ENCODE measurements around the gene LAPTM5. TPM values are rescaled to one million over a fixed set of nuclear protein-coding genes. Genes with fewer than 3 reads are reported as not detected.
"Not testable (repeated sequence)": the region's sequence is repeated elsewhere in the genome, so short reads cannot be mapped to it uniquely, and the experiment has no call there.

LAPTM5 gene
- total RNA-seq, 1 experiment from 2014 or later, result not detected

DNA sequence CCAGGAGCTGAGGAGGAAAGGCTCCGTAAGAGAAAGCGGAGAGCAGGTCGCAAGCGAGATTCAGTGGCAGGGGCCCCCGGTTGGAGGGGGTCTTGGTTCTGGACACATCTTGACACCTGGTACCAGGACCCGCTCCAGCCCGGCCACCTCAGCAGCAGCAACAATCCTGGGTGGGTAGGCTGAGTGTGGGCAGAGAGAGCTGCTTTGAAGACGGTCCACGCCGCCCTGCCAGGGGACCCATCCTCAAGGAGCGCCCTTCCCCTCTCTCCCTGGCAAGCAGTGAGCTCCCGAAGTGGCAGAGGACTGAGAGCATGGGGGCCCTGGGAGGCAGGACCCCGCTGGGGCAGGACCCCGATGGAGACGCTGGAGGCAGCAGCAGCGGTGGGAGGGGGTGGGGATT lies 35.6 kb upstream of the LAPTM5 start:
- BruUV-seq (replicated peaks), result no TSS peak
- intact Hi-C loops (cut with micrococcal nuclease), result no loop called here
- DNase-seq (no peak), ATAC-seq (no peak)
- no peak overlapping the region for H2AFZ ChIP-seq (ENCODE audit: low read length)
- no peaks in the 10 kb centered on the region for H3K79me2 ChIP-seq (ENCODE audit: low read length)
- no peaks in the 10 kb centered on the region for H3K9me3 ChIP-seq (ENCODE audit: low read length)
- H4K20me1 ChIP-seq (ENCODE audit: low read length), result no peaks in the 10 kb centered on the region
- no peak overlapping the region for H3K4me3 ChIP-seq (ENCODE audit: low read length)
- ChIA-PET CTCF (interaction anchor here (1.2 kb wide), 1 partner anchor 13 kb away, joined by 4 read pairs; no protein-coding TSS in a partner anchor), POLR2A (ENCODE audit: unreplicated experiment) (no interaction called here)
- no peaks in the 10 kb centered on the region for H3K36me3 ChIP-seq (ENCODE audit: low read depth, low read length)
- H3K4me1 ChIP-seq (ENCODE audit: insufficient read depth, low read length), result no peaks in the 10 kb centered on the region; the same call in 1 of the 2 replicates
- H3K27ac ChIP-seq (ENCODE audit: low read length), result no peak overlapping the region
- no peaks in the 10 kb centered on the region for H3F3A ChIP-seq (ENCODE audit: low read length, unreplicated experiment)
- H3K9ac ChIP-seq (ENCODE audit: low read length), result no peak overlapping the region
- 0 out of 2 replicates have a peak, but pooled peaks cover 6% of the 10 kb centered on the region for H3K27me3 ChIP-seq (ENCODE audit: low read length)
- TF ChIP-seq, protein P1, sequence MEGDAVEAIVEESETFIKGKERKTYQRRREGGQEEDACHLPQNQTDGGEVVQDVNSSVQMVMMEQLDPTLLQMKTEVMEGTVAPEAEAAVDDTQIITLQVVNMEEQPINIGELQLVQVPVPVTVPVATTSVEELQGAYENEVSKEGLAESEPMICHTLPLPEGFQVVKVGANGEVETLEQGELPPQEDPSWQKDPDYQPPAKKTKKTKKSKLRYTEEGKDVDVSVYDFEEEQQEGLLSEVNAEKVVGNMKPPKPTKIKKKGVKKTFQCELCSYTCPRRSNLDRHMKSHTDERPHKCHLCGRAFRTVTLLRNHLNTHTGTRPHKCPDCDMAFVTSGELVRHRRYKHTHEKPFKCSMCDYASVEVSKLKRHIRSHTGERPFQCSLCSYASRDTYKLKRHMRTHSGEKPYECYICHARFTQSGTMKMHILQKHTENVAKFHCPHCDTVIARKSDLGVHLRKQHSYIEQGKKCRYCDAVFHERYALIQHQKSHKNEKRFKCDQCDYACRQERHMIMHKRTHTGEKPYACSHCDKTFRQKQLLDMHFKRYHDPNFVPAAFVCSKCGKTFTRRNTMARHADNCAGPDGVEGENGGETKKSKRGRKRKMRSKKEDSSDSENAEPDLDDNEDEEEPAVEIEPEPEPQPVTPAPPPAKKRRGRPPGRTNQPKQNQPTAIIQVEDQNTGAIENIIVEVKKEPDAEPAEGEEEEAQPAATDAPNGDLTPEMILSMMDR (conservative IDR thresholded peaks at IDR 0.05; ENCODE audit: low read depth, low read length), result no peak
- no peak for TF ChIP-seq EZH2 (IDR thresholded peaks at IDR 0.05; ENCODE audit: low read length, unreplicated experiment)
- TF ChIP-seq EZH2phosphoT487 (IDR thresholded peaks at IDR 0.05; ENCODE audit: borderline replicate concordance, low read length), result no peak
- no peaks in the 10 kb centered on the region for H3K9me2 ChIP-seq (replicated peaks; ENCODE audit: low read length)
- no peak overlapping the region for H3K4me2 ChIP-seq (ENCODE audit: low read length)

DNA sequence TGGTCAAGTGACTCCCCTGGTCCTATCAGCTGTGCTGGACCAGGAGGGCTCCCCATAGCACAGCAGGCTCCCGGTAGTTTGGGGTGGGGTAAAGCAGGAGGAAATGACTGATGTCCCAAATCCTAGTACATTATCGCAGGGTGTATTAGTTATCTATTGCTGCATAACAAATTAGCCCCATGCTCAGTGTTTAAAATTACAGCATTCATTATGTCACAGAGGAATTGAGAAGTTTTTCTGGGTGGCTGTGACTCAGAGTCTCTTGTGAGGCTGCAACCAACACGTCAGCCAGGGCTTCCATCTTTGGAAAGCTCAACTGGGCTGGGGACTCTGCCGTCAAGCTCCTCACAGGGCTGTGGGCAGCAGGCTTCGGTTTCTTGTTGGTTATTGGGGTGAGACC lies 34.3 kb upstream of the LAPTM5 start:
- ATAC-seq (no peak), DNase-seq (no peak)
- Histone ChIP-seq H3K36me3 (ENCODE audit: low read depth, low read length) (no peaks in the 10 kb centered on the region), H3K9ac (ENCODE audit: low read length) (no peak overlapping the region), H4K20me1 (ENCODE audit: low read length) (no peaks in the 10 kb centered on the region), H3K27ac (ENCODE audit: low read length) (no peak overlapping the region), H3K79me2 (ENCODE audit: low read length) (no peaks in the 10 kb centered on the region), H3K4me1 (ENCODE audit: insufficient read depth, low read length) (no peaks in the 10 kb centered on the region), H3K9me3 (ENCODE audit: low read length) (no peaks in the 10 kb centered on the region), H3F3A (ENCODE audit: low read length, unreplicated experiment) (no peaks in the 10 kb centered on the region), H3K4me2 (ENCODE audit: low read length) (no peak overlapping the region), H3K4me3 (ENCODE audit: low read length) (no peak overlapping the region), H3K27me3 (ENCODE audit: low read length) (0 out of 2 replicates have a peak, but pooled peaks cover 6% of the 10 kb centered on the region), H2AFZ (ENCODE audit: low read length) (no peak overlapping the region), H3K9me2 (replicated peaks; ENCODE audit: low read length) (no peaks in the 10 kb centered on the region)
- intact Hi-C loops (cut with micrococcal nuclease), result no loop called here
- no TSS peak for BruUV-seq (replicated peaks)
- ChIA-PET POLR2A (ENCODE audit: unreplicated experiment) (no interaction called here), CTCF (no interaction called here)
- TF ChIP-seq EZH2phosphoT487 (IDR thresholded peaks at IDR 0.05; ENCODE audit: borderline replicate concordance, low read length) (no peak), EZH2 (IDR thresholded peaks at IDR 0.05; ENCODE audit: low read length, unreplicated experiment) (no peak)
- TF ChIP-seq, protein P1 (conservative IDR thresholded peaks at IDR 0.05; ENCODE audit: low read depth, low read length), result no peak

DNA sequence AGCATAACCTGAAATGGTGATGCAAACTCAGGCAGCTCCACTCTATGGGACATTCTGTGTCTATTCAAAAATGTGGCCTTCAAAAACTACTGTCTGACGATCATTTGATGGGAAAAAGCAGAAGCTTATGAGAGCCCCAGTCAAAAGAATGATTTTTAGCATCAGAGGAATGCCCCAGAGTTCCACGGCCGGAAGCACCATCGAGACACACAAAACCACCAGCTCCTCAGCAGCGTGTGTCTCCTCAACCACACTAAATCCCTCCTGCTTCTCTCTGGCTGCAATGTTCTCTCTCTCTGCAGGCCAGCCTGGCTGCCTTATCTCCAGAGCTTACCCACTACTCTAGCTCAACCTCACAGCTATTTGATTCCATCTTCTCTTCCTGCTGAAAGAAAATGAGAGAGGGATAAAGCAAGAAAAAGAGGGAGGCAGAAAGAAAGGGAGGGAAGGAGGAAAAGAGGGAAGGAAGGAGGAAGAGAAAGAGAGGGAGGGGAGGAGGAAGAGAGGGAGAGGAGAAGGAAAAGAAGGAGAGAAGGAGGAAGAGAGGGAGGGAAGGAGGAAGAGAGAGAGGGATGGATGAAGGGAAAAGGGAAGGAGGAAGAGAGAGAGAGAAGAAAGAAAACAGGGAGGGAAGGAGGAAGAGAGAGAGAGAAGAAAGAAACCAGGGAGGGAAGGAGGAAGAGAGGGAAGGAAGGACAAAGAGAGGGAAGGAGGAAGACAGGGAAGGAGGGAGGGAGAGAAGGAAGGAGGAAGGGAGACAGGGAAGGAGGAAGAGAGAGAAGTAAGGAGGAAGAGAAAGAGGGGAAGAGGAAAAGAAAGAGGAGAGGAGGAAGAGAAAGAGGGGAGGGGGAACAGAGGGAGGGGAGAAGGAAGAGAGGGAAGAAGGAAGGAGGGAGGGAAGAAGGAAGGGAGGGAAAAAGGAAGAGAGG lies 33.5 kb upstream of the LAPTM5 start:
- Histone ChIP-seq H3K79me2 (ENCODE audit: low read length) (no peaks in the 10 kb centered on the region), H3K9ac (ENCODE audit: low read length) (no peak overlapping the region), H3K9me2 (replicated peaks; ENCODE audit: low read length) (no peaks in the 10 kb centered on the region), H3K4me2 (ENCODE audit: low read length) (no peak overlapping the region), H3K4me1 (ENCODE audit: insufficient read depth, low read length) (no peaks in the 10 kb centered on the region), H3K36me3 (ENCODE audit: low read depth, low read length) (no peaks in the 10 kb centered on the region), H3K4me3 (ENCODE audit: low read length) (no peak overlapping the region), H4K20me1 (ENCODE audit: low read length) (no peaks in the 10 kb centered on the region), H3K27me3 (ENCODE audit: low read length) (0 out of 2 replicates have a peak, but pooled peaks cover 6% of the 10 kb centered on the region), H3F3A (ENCODE audit: low read length, unreplicated experiment) (no peaks in the 10 kb centered on the region), H2AFZ (ENCODE audit: low read length) (no peak overlapping the region), H3K9me3 (ENCODE audit: low read length) (no peaks in the 10 kb centered on the region), H3K27ac (ENCODE audit: low read length) (no peak overlapping the region)
- DNase-seq (no peak), ATAC-seq (no peak)
- ChIA-PET CTCF (no interaction called here), POLR2A (ENCODE audit: unreplicated experiment) (no interaction called here)
- BruUV-seq (replicated peaks), result no TSS peak
- intact Hi-C loops (cut with micrococcal nuclease), result no loop called here
- TF ChIP-seq, protein P1 (conservative IDR thresholded peaks at IDR 0.05; ENCODE audit: low read depth, low read length), result no peak
- TF ChIP-seq EZH2 (IDR thresholded peaks at IDR 0.05; ENCODE audit: low read length, unreplicated experiment) (no peak), EZH2phosphoT487 (IDR thresholded peaks at IDR 0.05; ENCODE audit: borderline replicate concordance, low read length) (no peak)

DNA sequence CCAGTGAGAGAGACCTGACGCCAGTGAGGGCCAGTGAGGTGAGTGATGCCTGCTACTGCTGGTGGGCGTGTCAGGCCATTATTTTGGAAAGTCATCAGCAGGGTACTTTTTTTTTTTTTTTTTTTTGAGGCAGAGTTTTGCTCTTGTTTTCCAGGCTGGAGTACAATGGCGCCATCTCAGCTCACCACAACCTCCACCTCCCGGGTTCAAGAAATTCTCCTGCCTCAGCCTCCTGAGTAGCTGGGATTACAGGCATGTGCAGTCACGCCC lies 32.6 kb upstream of the LAPTM5 start:
- H3F3A ChIP-seq (ENCODE audit: low read length, unreplicated experiment); H3K27me3 ChIP-seq (ENCODE audit: low read length); POLR2A ChIA-PET (ENCODE audit: unreplicated experiment); H3K4me1 ChIP-seq (ENCODE audit: insufficient read depth, low read length); H3K9me3 ChIP-seq (ENCODE audit: low read length); DNase-seq; intact Hi-C loops (cut with micrococcal nuclease); ATAC-seq; H3K9me2 ChIP-seq (replicated peaks; ENCODE audit: low read length); H3K4me2 ChIP-seq (ENCODE audit: low read length); H3K79me2 ChIP-seq (ENCODE audit: low read length); CTCF ChIA-PET; H3K9ac ChIP-seq (ENCODE audit: low read length); H3K27ac ChIP-seq (ENCODE audit: low read length); H3K36me3 ChIP-seq (ENCODE audit: low read depth, low read length); H4K20me1 ChIP-seq (ENCODE audit: low read length); H2AFZ ChIP-seq (ENCODE audit: low read length); H3K4me3 ChIP-seq (ENCODE audit: low read length); BruUV-seq (replicated peaks): not testable (repeated sequence)

Data from PC-3 (cell line).